ENCODE data around the gene AWAT2. TPM values are rescaled to one million over a fixed set of nuclear protein-coding genes. Genes with fewer than 3 reads are reported as not detected.

The AWAT2 gene
- total RNA-seq, 1 donor from 2014 or later: 0.26 TPM

GRCh38 chrX:70049406-70049805 is 332 bp downstream of the AWAT2 start:
- no peak for DNase-seq
- no peaks in the 10 kb centered on the region for H3K27me3 ChIP-seq

DNA sequence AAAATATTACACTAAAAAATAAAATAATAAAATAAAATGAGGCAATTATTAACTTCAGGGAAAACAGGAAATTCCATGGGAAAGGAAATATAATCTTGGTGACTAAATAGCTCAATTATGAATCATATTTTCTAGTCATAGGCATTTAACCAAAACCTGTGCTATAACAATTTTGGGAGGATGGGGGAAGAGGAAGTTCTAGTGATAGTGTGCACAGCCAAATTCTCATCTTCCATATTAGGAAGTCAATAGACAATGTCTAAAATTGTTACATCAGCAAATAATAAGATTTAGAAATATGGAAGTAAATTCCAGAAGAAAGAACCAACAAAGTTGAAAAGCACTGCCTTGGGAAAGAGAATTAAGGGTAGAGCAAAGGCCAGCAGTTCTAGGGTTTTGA is 2.8 kb downstream of the AWAT2 start:
- H3K4me3 ChIP-seq: no peak overlapping the region
- no peak for DNase-seq
- intact Hi-C loops (cut with DNase I): no loop called here
- H3K27me3 ChIP-seq: no peaks in the 10 kb centered on the region
- no peaks in the 10 kb centered on the region for H3K4me1 ChIP-seq
- H3K27ac ChIP-seq: no peak overlapping the region
- no peak for ATAC-seq
- H3K9me3 ChIP-seq: no peaks in the 10 kb centered on the region
- TF ChIP-seq CTCF (IDR thresholded peaks at IDR 0.05): no peak
- no peaks in the 10 kb centered on the region for H3K36me3 ChIP-seq

More at GRCh38 chrX:70049406-70049805, 332 bp downstream of the AWAT2 start:
- intact Hi-C loops (cut with DNase I): no loop called here
- TF ChIP-seq CTCF (IDR thresholded peaks at IDR 0.05): no peak
- Histone ChIP-seq H3K4me3 (no peak overlapping the region), H3K36me3 (no peaks in the 10 kb centered on the region), H3K4me1 (no peaks in the 10 kb centered on the region), H3K9me3 (no peaks in the 10 kb centered on the region), H3K27ac (no peak overlapping the region)
- no peak for ATAC-seq

DNA sequence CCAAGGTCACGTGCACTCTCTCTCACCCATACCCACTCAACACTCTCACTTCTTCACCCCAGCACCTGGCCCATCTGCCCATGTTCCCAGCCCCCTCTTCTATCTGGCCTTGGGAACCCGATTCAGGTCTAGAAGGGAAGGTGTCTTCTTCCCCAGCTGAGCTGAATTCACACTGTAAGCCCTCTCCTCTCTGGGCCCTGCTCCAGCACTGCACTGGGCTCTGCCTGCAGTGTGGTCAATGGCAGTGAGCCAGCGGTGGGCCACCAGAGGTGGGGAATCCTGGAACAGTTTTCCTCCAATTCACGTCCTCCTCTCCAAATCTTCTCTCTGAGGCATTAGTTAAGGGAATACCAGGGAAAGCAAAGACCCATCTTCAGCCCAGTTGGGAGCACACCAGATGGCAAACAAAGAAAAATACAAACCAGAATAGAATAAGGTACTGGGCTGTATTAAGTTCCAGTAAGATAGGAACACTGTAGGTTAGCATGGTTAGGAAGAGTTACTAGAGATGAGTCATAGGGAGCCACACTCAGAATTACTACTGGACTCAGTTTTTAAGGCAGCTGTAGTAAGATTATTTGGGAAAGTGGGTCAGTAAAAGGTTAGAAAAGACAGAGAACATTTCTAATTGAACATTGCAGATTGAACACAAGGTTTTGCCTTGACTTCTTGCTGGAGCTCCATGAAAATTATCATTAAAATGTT is 5.0 kb downstream of the AWAT2 start:
- H3K36me3 ChIP-seq: no peaks in the 10 kb centered on the region
- no peak for DNase-seq
- H3K27ac ChIP-seq: no peak overlapping the region
- no peak for TF ChIP-seq CTCF (IDR thresholded peaks at IDR 0.05)
- no peaks in the 10 kb centered on the region for H3K4me1 ChIP-seq
- no peaks in the 10 kb centered on the region for H3K9me3 ChIP-seq
- intact Hi-C loops (cut with DNase I): no loop called here
- H3K27me3 ChIP-seq: no peaks in the 10 kb centered on the region
- no peak for ATAC-seq
- no peak overlapping the region for H3K4me3 ChIP-seq

GRCh38 chrX:70043685-70044084 is 6.1 kb downstream of the AWAT2 start:
- intact Hi-C loops (cut with DNase I): no loop called here
- Histone ChIP-seq H3K27me3 (no peaks in the 10 kb centered on the region), H3K9me3 (no peaks in the 10 kb centered on the region), H3K4me1 (no peaks in the 10 kb centered on the region), H3K36me3 (no peaks in the 10 kb centered on the region), H3K27ac (no peak overlapping the region), H3K4me3 (no peak overlapping the region)
- DNase-seq (no peak), ATAC-seq (no peak)
- no peak for TF ChIP-seq CTCF (IDR thresholded peaks at IDR 0.05)

GRCh38 chrX:70042399-70043371 is 7.1 kb downstream of the AWAT2 start:
- Histone ChIP-seq H3K27me3 (no peaks in the 10 kb centered on the region), H3K9me3 (no peaks in the 10 kb centered on the region), H3K27ac (no peak overlapping the region), H3K36me3 (no peaks in the 10 kb centered on the region), H3K4me3 (no peak overlapping the region), H3K4me1 (no peaks in the 10 kb centered on the region)
- DNase-seq (no peak), ATAC-seq (peak; percentile 56)
- intact Hi-C loops (cut with DNase I): no loop called here
- TF ChIP-seq CTCF (IDR thresholded peaks at IDR 0.05): no peak

Measured in upper lobe of right lung (tissue), 1 donor.